Mesendoderm (in vitro differentiated cells): ENCODE measurements around the gene TAS2R16. TPM values are rescaled to one million over a fixed set of nuclear protein-coding genes. Genes with fewer than 3 reads are reported as not detected.
A peak's percentile ranks its signal among the peaks of the same experiment; 100 is the strongest.

Experiments used
- DNase-seq: peaks from one replicate; pipeline ENCODE4 v3.0.0; 2013
- H2AK5ac ChIP-seq: 2 replicates; pipeline ENCODE4 v1.6.1; 2013; ENCODE audit warnings: low read length, inconsistent platforms
- H2BK120ac ChIP-seq: 2 replicates; pipeline ENCODE4 v1.6.1; 2013; ENCODE audit warnings: low read depth, mild to moderate bottlenecking, low read length, moderate library complexity, mixed read lengths
- H2BK15ac ChIP-seq: replicated peaks from 2 replicates; pipeline ENCODE4 v1.6.1; 2013; ENCODE audit warnings: low read depth, mild to moderate bottlenecking, moderate library complexity
- H2BK5ac ChIP-seq: 2 replicates; pipeline ENCODE4 v1.6.1; 2013; ENCODE audit warnings: low read length, inconsistent platforms
- H3K18ac ChIP-seq: 2 replicates; pipeline ENCODE4 v1.6.1; 2013; ENCODE audit warnings: mild to moderate bottlenecking, low read length, mixed read lengths
- H3K23ac ChIP-seq: one replicate; pipeline ENCODE4 v1.6.1; 2013; ENCODE audit warnings: low read length
- H3K27ac ChIP-seq: 2 replicates; pipeline ENCODE4 v1.5.1; 2013; ENCODE audit warnings: low read depth, mild to moderate bottlenecking, inconsistent platforms, low read length, moderate library complexity
- H3K27me3 ChIP-seq: 2 replicates; pipeline ENCODE4 v1.6.1; 2013; ENCODE audit warnings: low read length, control low read depth, mild to moderate bottlenecking, inconsistent platforms; ENCODE audit not compliant: insufficient read depth, poor library complexity
- H3K36me3 ChIP-seq: 2 replicates; pipeline ENCODE4 v1.6.1; 2013; ENCODE audit warnings: low read length, inconsistent platforms; ENCODE audit not compliant: control insufficient read depth, insufficient read depth
- H3K4ac ChIP-seq: one replicate; pipeline ENCODE4 v1.6.1; 2013; ENCODE audit warnings: low read depth, mild to moderate bottlenecking, low read length, moderate library complexity
- H3K4me1 ChIP-seq: 2 replicates; pipeline ENCODE4 v1.6.1; 2013; ENCODE audit warnings: low read depth, low read length, inconsistent platforms; ENCODE audit not compliant: control insufficient read depth
- H3K4me2 ChIP-seq: 2 replicates; pipeline ENCODE4 v1.6.1; 2013; ENCODE audit warnings: low read length
- H3K4me3 ChIP-seq: 2 replicates; pipeline ENCODE4 v1.5.1; 2013; ENCODE audit warnings: mild to moderate bottlenecking, low read length
- H3K56ac ChIP-seq: one replicate; pipeline ENCODE4 v1.6.1; 2013; ENCODE audit warnings: low read length
- H3K79me1 ChIP-seq: 2 replicates; pipeline ENCODE4 v1.6.1; 2013; ENCODE audit warnings: low read length, inconsistent platforms
- H3K79me2 ChIP-seq: 2 replicates; pipeline ENCODE4 v1.6.1; 2013; ENCODE audit warnings: mild to moderate bottlenecking, low read length; ENCODE audit not compliant: control insufficient read depth, insufficient read depth
- H3K9ac ChIP-seq: 2 replicates; pipeline ENCODE4 v1.6.1; 2013; ENCODE audit warnings: low read length, inconsistent platforms
- H4K5ac ChIP-seq: one replicate; pipeline ENCODE4 v1.6.1; 2013; ENCODE audit warnings: low read length
- H4K8ac ChIP-seq: one replicate; pipeline ENCODE4 v1.6.1; 2013; ENCODE audit warnings: low read depth, mild to moderate bottlenecking, control low read depth, low read length, moderate library complexity
- WGBS: extraction: QIAGEN DNeasy Blood & Tissue Kit; methylation state at CpG from one replicate; pipeline ENCODE4 v1.1.7; 2013; ENCODE audit warnings: low lambda C conversion rate, missing lambda C conversion rate; ENCODE audit not compliant: insufficient coverage; ENCODE audit errors: extremely low coverage; 5-methylcytosine and 5-hydroxymethylcytosine counted together
- polyA plus RNA-seq, 2 experiments: library from polyadenylated mRNA; stranded (reverse); fragments of 200-250 nt; gene quantifications; one replicate each; pipeline ENCODE4 v1.2.3, GENCODE V29; 2013

Gene TAS2R16
- not detected for polyA plus RNA-seq (2013, experiment 1 of 2)
- not detected for polyA plus RNA-seq (2013, experiment 2 of 2)

DNA sequence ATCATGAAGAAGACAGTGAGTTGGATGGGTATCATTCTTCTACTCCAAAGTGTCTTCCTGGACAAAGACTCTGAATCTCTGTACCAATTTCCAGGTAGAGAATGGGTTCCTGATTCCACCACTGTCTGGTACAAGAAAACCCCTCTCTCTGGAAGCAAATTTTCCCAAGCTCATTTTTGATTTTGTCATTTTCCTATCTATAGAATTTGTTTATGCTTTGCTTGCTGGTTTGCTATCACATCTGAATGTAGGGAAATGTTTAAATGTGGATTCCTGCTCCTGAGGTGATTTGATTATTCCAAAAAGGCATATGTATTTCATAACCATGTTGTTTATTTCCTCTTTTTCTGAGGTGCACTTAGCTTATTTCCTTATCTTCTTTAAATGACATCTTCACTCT lies at the start of gene TAS2R16:
TSS of gene TAS2R16 (minus strand) at position 101 of the 400 bp plus-strand sequence. CDS start at position 35, 66 bp downstream.
- no peak within 1 kb of the TSS for H3K4me3 ChIP-seq
- no peak within 1 kb of the TSS for H4K5ac ChIP-seq
- no peak within 1 kb of the TSS for H4K8ac ChIP-seq
- H2BK120ac ChIP-seq, result no peak within 1 kb of the TSS
- H3K36me3 ChIP-seq, result no peaks in the 10 kb centered on the region
- H3K9ac ChIP-seq, result no peak within 1 kb of the TSS
- no peaks in the 10 kb centered on the region for H3K79me2 ChIP-seq
- no peak within 1 kb of the TSS for H3K27ac ChIP-seq
- H3K18ac ChIP-seq, result no peak within 1 kb of the TSS
- no peak within 1 kb of the TSS for H3K4ac ChIP-seq
- no peak within 1 kb of the TSS for H2AK5ac ChIP-seq
- no peak within 1 kb of the TSS for H3K23ac ChIP-seq
- H2BK15ac ChIP-seq, result no peak within 1 kb of the TSS
- no peak within 1 kb of the TSS for H3K4me2 ChIP-seq
- H3K4me1 ChIP-seq, result no peaks in the 10 kb centered on the region
- H3K56ac ChIP-seq, result no peak within 1 kb of the TSS
- H3K27me3 ChIP-seq, result no peaks in the 10 kb centered on the region
- no peak for DNase-seq
- no peaks in the 10 kb centered on the region for H3K79me1 ChIP-seq
- H2BK5ac ChIP-seq, result no peak within 1 kb of the TSS

- H3K36me3 ChIP-seq, result no peaks in the 10 kb centered on the region
- H3K79me1 ChIP-seq, result no peaks in the 10 kb centered on the region
- no peak for DNase-seq
- H3K4me2 ChIP-seq, result no peak overlapping the region
- H3K27me3 ChIP-seq, result no peaks in the 10 kb centered on the region
- H3K9ac ChIP-seq, result no peak overlapping the region
- H3K4me3 ChIP-seq, result no peak overlapping the region
- H2BK120ac ChIP-seq, result no peak overlapping the region
- no peak overlapping the region for H4K5ac ChIP-seq
- H4K8ac ChIP-seq, result no peak overlapping the region
- H3K23ac ChIP-seq, result no peak overlapping the region
- no peak overlapping the region for H2BK15ac ChIP-seq
- no peak overlapping the region for H2AK5ac ChIP-seq
- no peak overlapping the region for H3K4ac ChIP-seq
- no peak overlapping the region for H3K18ac ChIP-seq
- no peaks in the 10 kb centered on the region for H3K4me1 ChIP-seq
- H3K56ac ChIP-seq, result no peak overlapping the region
- H3K79me2 ChIP-seq, result no peaks in the 10 kb centered on the region
- H2BK5ac ChIP-seq, result no peak overlapping the region
- H3K27ac ChIP-seq, result no peak overlapping the region
Measured at GRCh38 chr7:123043642-123044041, 48.1 kb upstream of the TAS2R16 start.

- H3K4ac ChIP-seq, result no peak overlapping the region
- no peaks in the 10 kb centered on the region for H3K79me2 ChIP-seq
- no peak overlapping the region for H3K9ac ChIP-seq
- no peak overlapping the region for H2BK15ac ChIP-seq
- no peak overlapping the region for H2AK5ac ChIP-seq
- H3K27me3 ChIP-seq, result no peaks in the 10 kb centered on the region
- no peak overlapping the region for H4K8ac ChIP-seq
- H4K5ac ChIP-seq, result no peak overlapping the region
- no peak overlapping the region for H3K56ac ChIP-seq
- no peak overlapping the region for H3K23ac ChIP-seq
- H3K18ac ChIP-seq, result no peak overlapping the region
- 100% methylated on average over 1 of the region's 1 CpG for whole genome bisulfite sequencing
- no peak overlapping the region for H3K4me2 ChIP-seq
- no peak overlapping the region for H2BK120ac ChIP-seq
- no peak overlapping the region for H2BK5ac ChIP-seq
- no peaks in the 10 kb centered on the region for H3K4me1 ChIP-seq
- H3K4me3 ChIP-seq, result no peak overlapping the region
- H3K79me1 ChIP-seq, result no peaks in the 10 kb centered on the region
- DNase-seq, result no peak
- H3K36me3 ChIP-seq, result no peaks in the 10 kb centered on the region
- H3K27ac ChIP-seq, result no peak overlapping the region
Measured at GRCh38 chr7:123041101-123041500, 45.6 kb upstream of the TAS2R16 start.

GRCh38 chr7:123039269-123039668 lies 43.8 kb upstream of the TAS2R16 start:
- Histone ChIP-seq H3K4me1 (no peaks in the 10 kb centered on the region), H3K9ac (no peak overlapping the region), H4K5ac (no peak overlapping the region), H3K79me2 (no peaks in the 10 kb centered on the region), H4K8ac (no peak overlapping the region), H3K36me3 (no peaks in the 10 kb centered on the region), H3K4ac (no peak overlapping the region), H3K23ac (no peak overlapping the region), H3K56ac (no peak overlapping the region), H2AK5ac (no peak overlapping the region), H2BK5ac (no peak overlapping the region), H2BK120ac (no peak overlapping the region), H3K79me1 (no peaks in the 10 kb centered on the region), H2BK15ac (no peak overlapping the region), H3K18ac (no peak overlapping the region), H3K4me2 (no peak overlapping the region), H3K4me3 (no peak overlapping the region), H3K27ac (no peak overlapping the region), H3K27me3 (no peaks in the 10 kb centered on the region)
- WGBS, result no CpG with 5 or more reads among the region's 3 CpGs
- DNase-seq, result peak; percentile 2

DNA sequence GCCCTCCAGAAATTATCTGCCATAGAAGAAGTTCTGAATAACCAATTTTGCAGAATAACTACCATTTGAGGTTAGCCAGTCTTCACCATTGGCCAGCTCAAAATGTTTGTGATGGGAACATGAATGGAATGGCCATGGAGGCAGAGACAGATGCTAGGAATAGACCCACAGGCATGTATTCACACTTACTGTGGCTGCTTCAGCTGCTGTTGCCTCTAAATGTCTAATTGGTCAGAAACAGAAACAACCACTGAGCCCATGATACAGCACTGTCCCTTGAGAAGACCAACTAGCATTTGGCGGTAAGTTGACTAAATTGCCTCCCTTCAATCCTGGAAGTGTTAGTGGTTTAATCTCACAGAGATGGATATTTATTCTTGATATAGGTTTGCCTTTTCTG lies 38.6 kb upstream of the TAS2R16 start:
- H3K18ac ChIP-seq, result no peak overlapping the region
- no peaks in the 10 kb centered on the region for H3K27me3 ChIP-seq
- no peak overlapping the region for H4K8ac ChIP-seq

GRCh38 chr7:123030631-123031030 lies 35.1 kb upstream of the TAS2R16 start:
- Histone ChIP-seq H4K8ac (no peak overlapping the region), H3K4me3 (no peak overlapping the region), H2BK5ac (no peak overlapping the region), H3K4ac (no peak overlapping the region), H3K79me1 (no peaks in the 10 kb centered on the region), H3K56ac (no peak overlapping the region), H3K27me3 (no peaks in the 10 kb centered on the region), H3K27ac (no peak overlapping the region), H3K23ac (no peak overlapping the region), H3K4me1 (no peaks in the 10 kb centered on the region), H2BK15ac (no peak overlapping the region), H3K9ac (no peak overlapping the region), H3K79me2 (no peaks in the 10 kb centered on the region), H2BK120ac (no peak overlapping the region), H4K5ac (no peak overlapping the region), H3K4me2 (no peak overlapping the region), H2AK5ac (no peak overlapping the region), H3K18ac (no peak overlapping the region), H3K36me3 (no peaks in the 10 kb centered on the region)
- WGBS, result no CpG with 5 or more reads among the region's 4 CpGs
- no peak for DNase-seq

More for the DNA sequence above, 38.6 kb upstream of the TAS2R16 start:
- no peaks in the 10 kb centered on the region for H3K36me3 ChIP-seq
- H4K5ac ChIP-seq, result no peak overlapping the region
- H2BK15ac ChIP-seq, result no peak overlapping the region
- no peaks in the 10 kb centered on the region for H3K79me2 ChIP-seq
- H2BK5ac ChIP-seq, result no peak overlapping the region
- no peak overlapping the region for H3K4me2 ChIP-seq
- DNase-seq, result no peak
- no peaks in the 10 kb centered on the region for H3K4me1 ChIP-seq
- no peak overlapping the region for H3K4me3 ChIP-seq
- no peaks in the 10 kb centered on the region for H3K79me1 ChIP-seq
- H3K27ac ChIP-seq, result no peak overlapping the region
- H3K9ac ChIP-seq, result no peak overlapping the region
- no peak overlapping the region for H3K23ac ChIP-seq
- no peak overlapping the region for H2AK5ac ChIP-seq
- no CpG with 5 or more reads among the region's 1 CpG for WGBS
- no peak overlapping the region for H3K56ac ChIP-seq
- H3K4ac ChIP-seq, result no peak overlapping the region
- no peak overlapping the region for H2BK120ac ChIP-seq
